Neural cell (in vitro differentiated cells): ENCODE data around the gene RRP15. TPM values are rescaled to one million over a fixed set of nuclear protein-coding genes. Genes with fewer than 3 reads are reported as not detected.

Experiments used
- H2AFZ ChIP-seq: fragments of 200-600, 300-800 bp; sonication (generic), shearing (Covaris generic); 2 replicates; pipeline ENCODE4 v1.6.0; 2014; ENCODE audit warnings: low read depth, mild to moderate bottlenecking, antibody characterized with exemption, low read length, moderate library complexity
- H3F3A ChIP-seq: fragments of 200-600 bp; shearing (Covaris generic); 2 replicates; pipeline ENCODE4 v1.6.1; 2016; ENCODE audit warnings: mild to moderate bottlenecking, moderate library complexity, mixed read lengths, antibody characterized with exemption, low read length; ENCODE audit not compliant: insufficient read depth, poor library complexity, severe bottlenecking
- H3K27ac ChIP-seq: fragments of 200-600, 300-800 bp; sonication (generic), shearing (Covaris generic); 2 replicates; pipeline ENCODE4 v1.5.1; 2014; ENCODE audit warnings: mild to moderate bottlenecking, low read length, moderate library complexity
- H3K27me3 ChIP-seq: fragments of 300-800, 200-600 bp; sonication (generic), shearing (Covaris generic); 2 replicates; pipeline ENCODE4 v1.6.0; 2014; ENCODE audit warnings: mild to moderate bottlenecking, low read depth, low read length, moderate library complexity; ENCODE audit not compliant: insufficient read depth
- H3K36me3 ChIP-seq: fragments of 300-800, 200-600 bp; sonication (generic), shearing (Covaris generic); 2 replicates; pipeline ENCODE4 v1.5.1; 2014; ENCODE audit warnings: mild to moderate bottlenecking, antibody characterized with exemption, low read length, moderate library complexity; ENCODE audit not compliant: insufficient read depth
- H3K4me2 ChIP-seq: fragments of 300-800, 200-600 bp; sonication (generic), shearing (Covaris generic); 2 replicates; pipeline ENCODE4 v1.6.0; 2014; ENCODE audit warnings: mild to moderate bottlenecking, low read length
- H3K4me3 ChIP-seq: fragments of 300-800, 200-600 bp; sonication (generic), shearing (Covaris generic); 2 replicates; pipeline ENCODE4 v1.5.1; 2014; ENCODE audit warnings: mild to moderate bottlenecking, low read length, moderate library complexity
- H3K79me2 ChIP-seq: fragments of 200-600 bp; shearing (Covaris generic); replicated peaks from 2 replicates; pipeline ENCODE4 v1.6.0; 2014; ENCODE audit warnings: mild to moderate bottlenecking, low read length, moderate library complexity; ENCODE audit not compliant: insufficient read depth
- H3K9ac ChIP-seq: fragments of 300-800, 200-600 bp; sonication (generic), shearing (Covaris generic); 2 replicates; pipeline ENCODE4 v1.6.1; 2016; ENCODE audit warnings: mild to moderate bottlenecking, low read length, mixed read lengths
- H3K9me2 ChIP-seq: fragments of 200-600 bp; shearing (Covaris generic); 2 replicates; pipeline ENCODE4 v1.6.1; 2016; ENCODE audit warnings: mild to moderate bottlenecking, low read length, mixed read lengths; ENCODE audit not compliant: insufficient read depth
- H3K9me3 ChIP-seq: fragments of 200-600, 300-800 bp; sonication (generic), shearing (Covaris generic); 2 replicates; pipeline ENCODE4 v1.6.1; 2016; ENCODE audit warnings: mild to moderate bottlenecking, mixed run types, low read length, moderate library complexity, mixed read lengths
- H4K20me1 ChIP-seq: fragments of 200-600 bp; shearing (Covaris generic); 2 replicates; pipeline ENCODE4 v1.6.1; 2016; ENCODE audit warnings: mild to moderate bottlenecking, mixed run types; ENCODE audit not compliant: insufficient read depth
- CTCF ChIP-seq: fragments of 450-650 bp; IDR thresholded peaks from 2 replicates; pipeline ENCODE4 v1.5.1; 2014; ENCODE audit warnings: antibody characterized with exemption, mild to moderate bottlenecking, moderate library complexity; ENCODE audit not compliant: poor library complexity, severe bottlenecking
- EP300 ChIP-seq: fragments of 450-650 bp; conservative IDR thresholded peaks from 2 replicates; pipeline ENCODE4 v1.6.1; 2014; ENCODE audit warnings: antibody characterized with exemption, mild to moderate bottlenecking, moderate library complexity; ENCODE audit not compliant: poor library complexity, severe bottlenecking
- EZH2 ChIP-seq: fragments of 200-600, 300-800 bp; shearing (Covaris generic), sonication (generic); IDR thresholded peaks from 2 replicates; pipeline ENCODE4 v1.6.1; 2014; ENCODE audit warnings: antibody characterized with exemption, low read length, borderline replicate concordance, mild to moderate bottlenecking; ENCODE audit not compliant: insufficient read depth, poor library complexity, severe bottlenecking
- MXI1 ChIP-seq: fragments of 450-650 bp; conservative IDR thresholded peaks from 2 replicates; pipeline ENCODE4 v1.6.1; 2014; ENCODE audit warnings: antibody characterized with exemption, mild to moderate bottlenecking; ENCODE audit not compliant: poor library complexity, severe bottlenecking
- POLR2AphosphoS5 ChIP-seq: IDR thresholded peaks from 2 replicates; pipeline ENCODE4 v1.6.1; 2012
- RAD21 ChIP-seq: fragments of 450-650 bp; conservative IDR thresholded peaks from 2 replicates; pipeline ENCODE4 v1.6.1; 2014; ENCODE audit warnings: antibody characterized with exemption, mild to moderate bottlenecking, moderate library complexity
- REST ChIP-seq: IDR thresholded peaks from 2 replicates; pipeline ENCODE4 v1.6.1; 2012; ENCODE audit warnings: borderline replicate concordance
- SMC3 ChIP-seq: fragments of 450-650 bp; conservative IDR thresholded peaks from 2 replicates; pipeline ENCODE4 v1.6.1; 2014; ENCODE audit warnings: antibody characterized with exemption, mild to moderate bottlenecking, moderate library complexity; ENCODE audit not compliant: poor library complexity
- TAF1 ChIP-seq: IDR thresholded peaks from 2 replicates; pipeline ENCODE4 v1.6.1; 2012; ENCODE audit warnings: low read depth
- polyA plus RNA-seq: library from polyadenylated mRNA; depleted of rRNA; stranded (reverse); fragments of >200 nt; gene quantifications from 2 replicates; pipeline ENCODE4 v1.2.3, GENCODE V29; 2014

RRP15 gene
- polyA plus RNA-seq, 1 donor from 2014 or later = 5.4 TPM

DNA sequence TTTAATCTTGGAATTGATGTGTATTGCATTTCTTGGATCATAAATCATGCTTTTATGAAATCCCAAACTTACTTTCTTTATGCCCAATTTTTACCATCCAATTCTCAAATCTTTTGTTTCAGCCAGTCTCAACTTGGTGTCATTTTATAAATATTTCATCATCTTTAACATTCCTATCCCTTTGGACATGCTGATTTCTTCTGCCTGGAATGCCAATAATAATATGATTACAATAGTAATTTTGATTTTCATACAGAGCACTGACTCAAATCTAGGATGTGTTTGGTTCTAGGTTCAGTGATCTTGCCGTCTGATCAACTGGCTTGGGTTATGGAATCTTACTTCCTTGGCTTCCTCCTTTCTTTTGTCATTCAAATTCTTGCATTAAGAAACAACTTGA, 12.8 kb downstream of the RRP15 start:
- Histone ChIP-seq H3K79me2 (no peaks in the 10 kb centered on the region), H3F3A (no peaks in the 10 kb centered on the region), H3K27me3 (no peaks in the 10 kb centered on the region), H3K27ac (no peak overlapping the region), H4K20me1 (no peaks in the 10 kb centered on the region), H2AFZ (no peak overlapping the region), H3K4me2 (no peak overlapping the region), H3K9me2 (no peaks in the 10 kb centered on the region), H3K9ac (no peak overlapping the region), H3K36me3 (no peaks in the 10 kb centered on the region), H3K9me3 (no peaks in the 10 kb centered on the region), H3K4me3 (no peak overlapping the region)
- TF ChIP-seq CTCF (no peak), EZH2 (no peak)

- H3K4me2 ChIP-seq = no peak overlapping the region
- no peak overlapping the region for H3K27ac ChIP-seq
- no peak for TF ChIP-seq EP300
- no peak for TF ChIP-seq CTCF
- TF ChIP-seq POLR2AphosphoS5 = no peak
- TF ChIP-seq REST = no peak
- no peak for TF ChIP-seq TAF1
- TF ChIP-seq EZH2 = no peak
- no peak for TF ChIP-seq SMC3
- TF ChIP-seq MXI1 = no peak
- TF ChIP-seq RAD21 = no peak
- H3K9me2 ChIP-seq = no peaks in the 10 kb centered on the region
- H3K9me3 ChIP-seq = no peaks in the 10 kb centered on the region
- H3F3A ChIP-seq = no peaks in the 10 kb centered on the region
- no peak overlapping the region for H3K4me3 ChIP-seq
- no peak overlapping the region for H2AFZ ChIP-seq
- no peaks in the 10 kb centered on the region for H3K36me3 ChIP-seq
- H3K27me3 ChIP-seq = no peaks in the 10 kb centered on the region
- no peak overlapping the region for H3K9ac ChIP-seq
- H3K79me2 ChIP-seq = no peaks in the 10 kb centered on the region
- H4K20me1 ChIP-seq = no peaks in the 10 kb centered on the region
These were observed 13.3 kb downstream of the RRP15 start for GRCh38 chr1:218298398-218298797.
